DND-41 (cell line): Measurements from ENCODE around the gene SOD3.

ENCODE experiments used
- ATAC-seq: fragments of 200-7000 bp; cut with Tn5 transposase; 3 replicates; pipeline ENCODE4 v1.9.1; 2021; ENCODE audit warnings: low read depth; ENCODE audit not compliant: insufficient read depth
- DNase-seq: peaks from one replicate; pipeline ENCODE4 v3.0.0-alpha.2; 2020
- H2AFZ ChIP-seq: 2 replicates; pipeline ENCODE4 v1.6.0; 2012; ENCODE audit warnings: low read depth, low read length
- H3K27ac ChIP-seq: 2 replicates; pipeline ENCODE4 v1.5.1; 2012; ENCODE audit warnings: low read length, inconsistent platforms
- H3K27me3 ChIP-seq: fragments of 200-600 bp; sonication (generic); 2 replicates; pipeline ENCODE4 v1.6.0; 2012; ENCODE audit warnings: low read length, mild to moderate bottlenecking, inconsistent platforms; ENCODE audit not compliant: insufficient read depth, poor library complexity
- H3K36me3 ChIP-seq: 2 replicates; pipeline ENCODE4 v1.5.1; 2012; ENCODE audit warnings: low read length, inconsistent platforms; ENCODE audit not compliant: insufficient read depth
- H3K4me1 ChIP-seq: 2 replicates; pipeline ENCODE4 v1.5.1; 2012; ENCODE audit warnings: mild to moderate bottlenecking, low read length; ENCODE audit not compliant: insufficient read depth
- H3K4me2 ChIP-seq: 2 replicates; pipeline ENCODE4 v1.6.0; 2012; ENCODE audit warnings: mild to moderate bottlenecking, moderate library complexity, low read length, inconsistent platforms; ENCODE audit not compliant: insufficient read depth
- H3K4me3 ChIP-seq, 2 experiments: fragments of 200-600 bp in 1 of 2; shearing (Covaris generic) in 1 of 2; 2 replicates each; pipeline ENCODE4 v1.5.1; 2012 to 2016; ENCODE audit warnings: inconsistent platforms in 2 of 2, low read length in 2 of 2, mild to moderate bottlenecking in 2 of 2, low read depth in 1 of 2, moderate library complexity in 1 of 2
- H3K79me2 ChIP-seq: 2 replicates; pipeline ENCODE4 v1.6.0; 2012; ENCODE audit warnings: low read length, inconsistent platforms; ENCODE audit not compliant: insufficient read depth
- H3K9ac ChIP-seq: 2 replicates; pipeline ENCODE4 v1.6.0; 2012; ENCODE audit warnings: low read depth, mild to moderate bottlenecking, inconsistent platforms, low read length, moderate library complexity
- H3K9me3 ChIP-seq: 2 replicates; pipeline ENCODE4 v1.5.1; 2012; ENCODE audit warnings: low read length, moderate library complexity, mild to moderate bottlenecking, inconsistent platforms; ENCODE audit not compliant: insufficient read depth, severe bottlenecking
- H4K20me1 ChIP-seq: 2 replicates; pipeline ENCODE4 v1.6.0; 2012; ENCODE audit warnings: low read length; ENCODE audit not compliant: insufficient read depth
- EZH2 ChIP-seq: IDR thresholded peaks from 3 replicates; pipeline ENCODE4 v1.6.1; 2012; ENCODE audit warnings: borderline replicate concordance, low read depth, mild to moderate bottlenecking, moderate library complexity, low read length, inconsistent platforms; ENCODE audit not compliant: severe bottlenecking
- TF ChIP-seq, protein P1 (sequence below): IDR thresholded peaks from 2 replicates; pipeline ENCODE4 v1.5.1; 2012; ENCODE audit warnings: borderline replicate concordance, low read length, moderate library complexity, mild to moderate bottlenecking; ENCODE audit not compliant: poor library complexity, severe bottlenecking; ENCODE audit errors: extremely low read depth

The SOD3 gene

DNA sequence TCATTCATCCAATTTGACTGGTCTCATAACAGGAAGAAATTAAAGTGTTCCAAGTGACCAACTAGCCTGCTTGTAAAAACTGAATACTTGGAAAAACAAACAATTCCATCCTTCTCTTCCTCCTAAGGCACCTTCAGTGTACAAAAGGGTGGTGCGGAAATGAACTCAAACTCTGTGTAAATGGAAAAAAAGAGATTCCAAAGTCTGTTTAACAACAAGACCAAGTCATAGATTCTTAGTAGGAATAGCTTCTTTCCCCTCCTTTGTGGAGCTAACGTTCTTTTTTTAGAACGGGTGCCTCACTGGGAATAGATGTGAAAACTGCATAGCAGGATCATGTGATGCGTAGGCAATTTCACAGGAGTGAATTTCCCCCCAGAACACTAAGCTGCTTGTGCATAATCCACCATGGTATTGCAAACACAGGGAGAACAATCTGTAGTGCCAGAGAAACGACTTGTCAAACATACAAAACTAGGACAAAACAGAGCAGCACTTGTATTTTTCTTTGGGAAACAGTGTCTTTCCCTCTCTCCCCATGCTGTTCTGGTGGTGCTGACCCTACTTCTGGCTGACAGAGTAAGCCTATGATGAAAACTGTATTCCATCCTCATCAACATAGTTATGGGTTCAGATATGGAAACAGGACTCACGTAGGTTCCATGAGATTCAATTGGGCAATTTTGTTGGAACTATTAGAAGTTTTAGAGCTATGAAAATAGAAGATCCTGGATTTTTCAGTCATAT is 13.2 kb upstream of the SOD3 start:
- H4K20me1 ChIP-seq = no peaks in the 10 kb centered on the region
- TF ChIP-seq EZH2 = no peak
- TF ChIP-seq, protein P1, sequence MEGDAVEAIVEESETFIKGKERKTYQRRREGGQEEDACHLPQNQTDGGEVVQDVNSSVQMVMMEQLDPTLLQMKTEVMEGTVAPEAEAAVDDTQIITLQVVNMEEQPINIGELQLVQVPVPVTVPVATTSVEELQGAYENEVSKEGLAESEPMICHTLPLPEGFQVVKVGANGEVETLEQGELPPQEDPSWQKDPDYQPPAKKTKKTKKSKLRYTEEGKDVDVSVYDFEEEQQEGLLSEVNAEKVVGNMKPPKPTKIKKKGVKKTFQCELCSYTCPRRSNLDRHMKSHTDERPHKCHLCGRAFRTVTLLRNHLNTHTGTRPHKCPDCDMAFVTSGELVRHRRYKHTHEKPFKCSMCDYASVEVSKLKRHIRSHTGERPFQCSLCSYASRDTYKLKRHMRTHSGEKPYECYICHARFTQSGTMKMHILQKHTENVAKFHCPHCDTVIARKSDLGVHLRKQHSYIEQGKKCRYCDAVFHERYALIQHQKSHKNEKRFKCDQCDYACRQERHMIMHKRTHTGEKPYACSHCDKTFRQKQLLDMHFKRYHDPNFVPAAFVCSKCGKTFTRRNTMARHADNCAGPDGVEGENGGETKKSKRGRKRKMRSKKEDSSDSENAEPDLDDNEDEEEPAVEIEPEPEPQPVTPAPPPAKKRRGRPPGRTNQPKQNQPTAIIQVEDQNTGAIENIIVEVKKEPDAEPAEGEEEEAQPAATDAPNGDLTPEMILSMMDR = no peak
- H3K4me1 ChIP-seq = no peaks in the 10 kb centered on the region
- H3K27ac ChIP-seq = no peak overlapping the region
- H3K36me3 ChIP-seq = no peaks in the 10 kb centered on the region
- no peak overlapping the region for H3K4me2 ChIP-seq
- no peaks in the 10 kb centered on the region for H3K79me2 ChIP-seq
- no peaks in the 10 kb centered on the region for H3K27me3 ChIP-seq
- H2AFZ ChIP-seq = no peak overlapping the region
- H3K9ac ChIP-seq = no peak overlapping the region
- H3K9me3 ChIP-seq = no peaks in the 10 kb centered on the region
- DNase-seq (no peak), ATAC-seq (no peak)
- H3K4me3 ChIP-seq = no peak overlapping the region

- no peak for TF ChIP-seq EZH2
- TF ChIP-seq, protein P1 = no peak
- Histone ChIP-seq H3K9me3 (no peaks in the 10 kb centered on the region), H3K4me2 (no peak overlapping the region), H3K4me3 (no peak overlapping the region), H4K20me1 (no peaks in the 10 kb centered on the region), H3K4me1 (no peaks in the 10 kb centered on the region), H3K9ac (no peak overlapping the region), H3K36me3 (no peaks in the 10 kb centered on the region), H3K27ac (no peak overlapping the region), H3K27me3 (no peaks in the 10 kb centered on the region), H3K79me2 (no peaks in the 10 kb centered on the region), H2AFZ (no peak overlapping the region)
- DNase-seq (no peak), ATAC-seq (no peak)
Observed at GRCh38 chr4:24783506-24783905, 11.9 kb upstream of the SOD3 start.

- H3K27ac ChIP-seq = no peak overlapping the region
- H3K27me3 ChIP-seq = no peaks in the 10 kb centered on the region
- no peaks in the 10 kb centered on the region for H3K79me2 ChIP-seq
- no peak overlapping the region for H3K4me3 ChIP-seq
- TF ChIP-seq EZH2 = no peak
- TF ChIP-seq, protein P1 = no peak
- no peaks in the 10 kb centered on the region for H4K20me1 ChIP-seq
- no peak overlapping the region for H2AFZ ChIP-seq
- H3K4me1 ChIP-seq = no peaks in the 10 kb centered on the region
- H3K4me2 ChIP-seq = no peak overlapping the region
- no peak overlapping the region for H3K9ac ChIP-seq
- ATAC-seq (no peak), DNase-seq (no peak)
- H3K9me3 ChIP-seq = no peaks in the 10 kb centered on the region
- no peaks in the 10 kb centered on the region for H3K36me3 ChIP-seq
Observed at GRCh38 chr4:24791043-24791442, 4.3 kb upstream of the SOD3 start.
